ENCODE measurements around the gene ZCCHC12.
"Not testable (repeated sequence)": the region's sequence is repeated elsewhere in the genome, so short reads cannot be mapped to it uniquely, and the experiment has no call there.

Gene ZCCHC12

GRCh38 chrX:118823263-118824172 is at the start of gene ZCCHC12:
TSS of gene ZCCHC12 (plus strand) at chrX:118823824. CDS start at chrX:118825245, 1,421 bp downstream.
- no peak for FAIRE-seq

- FAIRE-seq, result no peak
Observed at GRCh38 chrX:118779581-118779980, 44.0 kb upstream of the ZCCHC12 start.

DNA sequence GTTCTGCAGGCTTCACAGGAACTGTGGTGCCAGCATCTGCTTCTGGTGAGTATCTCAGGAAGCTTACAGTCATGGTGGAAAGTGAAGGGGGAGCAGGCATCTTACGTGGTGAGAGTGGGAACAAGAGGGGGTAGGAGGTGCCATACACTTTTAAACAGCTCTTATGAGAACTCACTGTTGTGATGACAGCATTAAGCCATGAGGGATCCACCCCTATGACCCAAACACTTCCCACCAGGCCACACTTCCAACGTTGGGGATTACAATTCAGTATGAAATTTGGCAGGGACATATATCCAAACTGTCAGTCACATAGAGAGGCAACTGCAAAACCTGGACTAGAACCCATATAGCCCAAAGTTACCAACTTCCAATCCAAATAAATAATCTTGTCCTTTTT is 43.1 kb upstream of the ZCCHC12 start:
- no peak for FAIRE-seq

DNA sequence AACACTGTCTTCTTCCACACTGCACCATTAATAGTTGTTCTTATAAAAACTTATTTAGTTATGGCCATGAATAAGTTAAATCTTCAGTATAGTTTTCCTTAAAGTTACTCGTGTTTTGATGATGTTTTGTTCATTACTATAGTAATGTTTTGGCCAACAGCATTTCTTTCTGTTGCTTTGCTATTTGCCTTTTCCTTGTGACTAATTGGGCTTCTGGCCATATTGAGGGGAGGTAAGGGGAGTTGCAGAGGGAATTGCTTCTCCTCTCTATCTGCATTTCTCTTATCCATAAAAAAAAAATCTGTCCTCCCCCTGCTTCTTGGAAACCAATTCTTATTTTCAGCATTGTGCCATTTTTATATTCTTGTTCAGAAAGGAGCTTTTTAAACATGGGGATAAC is 42.7 kb upstream of the ZCCHC12 start:
- no peak for FAIRE-seq

- no peak for FAIRE-seq
Observed at GRCh38 chrX:118795528-118796280, 27.9 kb upstream of the ZCCHC12 start.

GRCh38 chrX:118802857-118803256 is 20.8 kb upstream of the ZCCHC12 start:
- FAIRE-seq, result no peak

DNA sequence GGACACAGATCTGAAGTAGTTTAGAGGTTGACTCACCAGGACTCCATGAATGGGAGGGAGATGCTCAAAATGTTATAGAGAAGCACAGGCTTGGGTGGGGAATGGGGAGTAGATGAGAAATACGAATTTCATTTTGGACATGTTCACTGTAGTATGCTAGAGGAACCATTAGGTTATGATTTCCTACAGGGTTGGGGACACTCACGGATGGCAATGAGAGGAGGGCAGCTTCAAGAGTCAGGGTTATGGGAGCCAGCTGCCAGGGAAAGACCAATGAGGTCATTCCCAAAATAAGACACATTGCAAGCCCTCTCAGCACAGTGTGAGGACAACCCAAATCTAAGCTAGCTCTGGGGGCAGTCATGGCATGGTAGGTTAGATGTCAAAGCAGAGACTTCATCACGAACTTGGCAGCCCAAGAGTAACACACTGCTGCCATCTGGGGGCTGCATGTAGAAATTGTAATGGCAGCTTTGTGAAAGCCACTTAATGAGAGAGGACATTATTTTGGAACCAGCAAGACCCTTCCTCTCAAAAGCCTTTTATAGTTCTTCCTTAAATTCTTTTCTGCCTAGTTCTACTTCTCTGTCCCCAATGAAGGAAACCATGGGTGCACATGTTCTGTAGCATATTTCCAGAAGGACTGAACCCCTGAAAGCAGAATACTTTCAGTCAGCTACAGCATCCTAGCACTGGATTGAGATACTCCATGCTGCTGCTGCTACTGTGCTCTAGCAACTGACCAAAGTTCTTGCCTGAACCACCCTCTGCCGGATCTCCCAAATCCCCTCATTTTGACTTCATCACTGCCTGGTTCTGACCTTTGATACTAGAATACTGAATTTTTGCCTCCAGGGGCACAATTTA is 16.2 kb upstream of the ZCCHC12 start:
- peak; percentile 49 for FAIRE-seq

DNA sequence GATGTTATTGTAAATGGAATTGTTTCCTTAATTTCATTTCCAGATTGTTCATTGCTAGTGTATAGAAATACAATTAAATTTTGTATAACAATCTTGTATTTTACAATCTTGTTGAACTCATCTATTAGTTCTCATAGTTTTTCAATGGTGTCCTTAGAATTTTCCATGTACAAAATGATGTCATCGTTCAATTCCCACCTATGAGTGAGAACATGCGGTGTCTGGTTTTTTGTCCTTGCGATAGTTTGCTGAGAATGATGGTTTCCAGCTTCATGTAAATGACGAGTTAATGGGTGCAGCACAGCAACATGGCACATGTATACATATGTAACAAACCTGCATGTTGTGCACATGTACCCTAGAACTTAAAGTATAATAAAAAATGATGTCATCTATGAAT is 6.4 kb upstream of the ZCCHC12 start:
- not testable (repeated sequence) for FAIRE-seq

- no peak for FAIRE-seq
Observed at GRCh38 chrX:118824173-118824730, 628 bp downstream of the ZCCHC12 start.

GRCh38 chrX:118825227-118825626 is 1.6 kb downstream of the ZCCHC12 start:
- no peak for FAIRE-seq

GRCh38 chrX:118839334-118839958 is 15.8 kb downstream of the ZCCHC12 start:
- FAIRE-seq, result no peak

- peak; percentile 91 for FAIRE-seq
Observed at GRCh38 chrX:118847676-118848075, 24.1 kb downstream of the ZCCHC12 start.

DNA sequence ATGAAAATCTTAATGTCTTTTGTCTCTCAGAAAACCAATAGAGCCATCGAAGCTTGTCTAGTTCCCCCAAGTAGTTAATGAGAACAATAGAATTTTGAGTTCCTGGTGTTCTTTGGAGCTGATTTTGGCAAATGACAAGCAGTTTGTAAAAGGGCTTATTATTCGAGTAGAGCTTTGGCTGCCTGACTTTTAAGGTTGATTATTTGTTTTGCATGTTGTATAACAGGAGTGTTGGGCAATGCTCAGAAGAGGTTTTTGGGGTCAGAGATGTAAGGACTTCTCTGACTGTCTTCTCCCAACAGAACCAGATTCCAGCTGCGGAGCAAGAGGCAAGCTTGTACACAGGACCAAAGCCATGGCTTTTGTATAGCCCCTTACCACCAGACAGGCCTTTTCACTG is 30.0 kb downstream of the ZCCHC12 start:
- FAIRE-seq, result no peak

GRCh38 chrX:118855681-118856310 is 32.2 kb downstream of the ZCCHC12 start:
- FAIRE-seq, result no peak

GRCh38 chrX:118857006-118857405 is 33.4 kb downstream of the ZCCHC12 start:
- no peak for FAIRE-seq

- no peak for FAIRE-seq
Observed at GRCh38 chrX:118861338-118861737, 37.7 kb downstream of the ZCCHC12 start.

GRCh38 chrX:118862091-118862490 is 38.5 kb downstream of the ZCCHC12 start:
- no peak for FAIRE-seq

- no peak for FAIRE-seq
Observed at GRCh38 chrX:118862979-118863378, 39.4 kb downstream of the ZCCHC12 start.

GRCh38 chrX:118864063-118864635 is 40.5 kb downstream of the ZCCHC12 start:
- FAIRE-seq, result no peak

GRCh38 chrX:118865231-118865630 is 41.6 kb downstream of the ZCCHC12 start:
- no peak for FAIRE-seq

DNA sequence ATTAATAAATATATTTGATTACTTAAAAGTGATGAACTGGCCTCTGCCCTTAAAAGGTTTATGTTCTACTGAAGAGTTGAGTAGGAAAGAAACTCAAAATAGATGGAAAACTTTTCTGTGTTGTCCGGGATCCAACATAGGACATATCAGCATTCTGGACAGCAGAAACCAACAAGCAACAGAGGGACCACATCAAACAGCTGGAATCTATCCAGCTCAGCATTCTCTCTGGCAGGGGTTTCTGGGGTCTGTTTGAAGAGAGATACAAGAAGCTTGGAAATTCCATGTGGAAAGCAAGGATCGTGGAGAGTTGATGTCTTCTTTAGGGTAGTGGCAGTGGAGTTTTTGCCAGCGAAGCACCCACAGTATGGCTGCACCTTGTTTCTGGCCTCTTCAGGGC is 43.6 kb downstream of the ZCCHC12 start:
- no peak for FAIRE-seq
